HG03342 (cell line): ENCODE results near the gene LIME1.

Source experiments
- ATAC-seq: cut with Tn5 transposase; IDR thresholded peaks from one replicate; pipeline ENCODE4 v1.9.1; 2021; ENCODE audit warnings: mild to moderate bottlenecking, moderate library complexity; ENCODE audit not compliant: unreplicated experiment

Gene LIME1

GRCh38 chr20:63735859-63736718 lies at the start of gene LIME1:
TSS of gene LIME1 (plus strand) at chr20:63736664. CDS start at chr20:63737550, 886 bp downstream.
- ATAC-seq = no peak

- ATAC-seq = no peak
Observed at GRCh38 chr20:63687419-63688178, 48.9 kb upstream of the LIME1 start.

- no peak for ATAC-seq
Observed at GRCh38 chr20:63688228-63689045, 48.0 kb upstream of the LIME1 start.

GRCh38 chr20:63689046-63690002 lies 47.1 kb upstream of the LIME1 start:
- ATAC-seq = no peak

- ATAC-seq = no peak
Observed at GRCh38 chr20:63690003-63690897, 46.2 kb upstream of the LIME1 start.

- ATAC-seq = no peak
Observed at GRCh38 chr20:63690898-63691710, 45.4 kb upstream of the LIME1 start.

GRCh38 chr20:63691711-63692435 lies 44.6 kb upstream of the LIME1 start:
- no peak for ATAC-seq

GRCh38 chr20:63692436-63693082 lies 43.9 kb upstream of the LIME1 start:
- no peak for ATAC-seq

- ATAC-seq = no peak
Observed at GRCh38 chr20:63693083-63693732, 43.3 kb upstream of the LIME1 start.

- no peak for ATAC-seq
Observed at GRCh38 chr20:63693733-63694583, 42.5 kb upstream of the LIME1 start.

- no peak for ATAC-seq
Observed at GRCh38 chr20:63694584-63695423, 41.7 kb upstream of the LIME1 start.

GRCh38 chr20:63695424-63696305 lies 40.8 kb upstream of the LIME1 start:
- no peak for ATAC-seq

GRCh38 chr20:63696306-63696627 lies 40.2 kb upstream of the LIME1 start:
- no peak for ATAC-seq
